ENCODE data around the gene SLC25A26. TPM values are rescaled to one million over a fixed set of nuclear protein-coding genes. Genes with fewer than 3 reads are reported as not detected.

SLC25A26 gene
- total and polyA plus RNA-seq, 2 experiments from 2014 or later: 19.8 to 25.7 TPM

- Histone ChIP-seq H3K27me3 (no peaks in the 10 kb centered on the region), H4K20me1 (ENCODE audit: insufficient read depth, poor library complexity, severe bottlenecking) (no peaks in the 10 kb centered on the region), H3K9me3 (ENCODE audit: low read depth) (no peaks in the 10 kb centered on the region), H3K79me2 (no peaks in the 10 kb centered on the region), H3K9me2 (replicated peaks; ENCODE audit: insufficient read depth) (no peaks in the 10 kb centered on the region), H3K4me2 (no peak overlapping the region), H3K4me1 (ENCODE audit: insufficient read depth) (no peaks in the 10 kb centered on the region), H2AFZ (no peak overlapping the region), H3K4me3 (no peak overlapping the region), H3K36me3 (replicated peaks; ENCODE audit: insufficient read depth, low read depth) (no peaks in the 10 kb centered on the region), H3K27ac (no peak overlapping the region)
- 91% methylated on average over 8 of the region's 8 CpGs for WGBS (ENCODE audit: low lambda C conversion rate, missing lambda C conversion rate)
- DNase-seq (ENCODE audit: low spot score): no peak
- TF ChIP-seq EZH2phosphoT487 (IDR thresholded peaks at IDR 0.05; ENCODE audit: low read depth, severe bottlenecking, unreplicated experiment) (no peak), EZH2 (IDR thresholded peaks at IDR 0.05; ENCODE audit: borderline replicate concordance) (no peak), CTCF (IDR thresholded peaks at IDR 0.05; ENCODE audit: poor library complexity) (no peak)
Observed at GRCh38 chr3:66394753-66395249, 174.0 kb downstream of the SLC25A26 start.

GRCh38 chr3:66395635-66396034 lies 174.8 kb downstream of the SLC25A26 start:
- H3K79me2 ChIP-seq: no peaks in the 10 kb centered on the region
- no peaks in the 10 kb centered on the region for H3K27me3 ChIP-seq
- peaks cover under 1% of the 10 kb centered on the region for H3K4me1 ChIP-seq (ENCODE audit: insufficient read depth)
- no peak overlapping the region for H3K4me3 ChIP-seq
- DNase-seq (ENCODE audit: low spot score): no peak
- H3K27ac ChIP-seq: no peak overlapping the region
- 96% methylated on average over 10 of the region's 10 CpGs for WGBS (ENCODE audit: low lambda C conversion rate, missing lambda C conversion rate)
- no peaks in the 10 kb centered on the region for H4K20me1 ChIP-seq (ENCODE audit: insufficient read depth, poor library complexity, severe bottlenecking)
- no peaks in the 10 kb centered on the region for H3K36me3 ChIP-seq (replicated peaks; ENCODE audit: insufficient read depth, low read depth)
- TF ChIP-seq EZH2phosphoT487 (IDR thresholded peaks at IDR 0.05; ENCODE audit: low read depth, severe bottlenecking, unreplicated experiment): no peak
- no peaks in the 10 kb centered on the region for H3K9me2 ChIP-seq (replicated peaks; ENCODE audit: insufficient read depth)
- no peaks in the 10 kb centered on the region for H3K9me3 ChIP-seq (ENCODE audit: low read depth)
- H2AFZ ChIP-seq: no peak overlapping the region
- no peak overlapping the region for H3K4me2 ChIP-seq

GRCh38 chr3:66396161-66396760 lies 175.5 kb downstream of the SLC25A26 start:
- peaks cover 6% of the 10 kb centered on the region for H3K4me1 ChIP-seq (ENCODE audit: insufficient read depth)
- H3K36me3 ChIP-seq (replicated peaks; ENCODE audit: insufficient read depth, low read depth): no peaks in the 10 kb centered on the region
- no peak overlapping the region for H3K4me2 ChIP-seq
- H3K79me2 ChIP-seq: no peaks in the 10 kb centered on the region
- H3K27me3 ChIP-seq: no peaks in the 10 kb centered on the region
- TF ChIP-seq EZH2 (IDR thresholded peaks at IDR 0.05; ENCODE audit: borderline replicate concordance): no peak
- no peak for TF ChIP-seq CTCF (IDR thresholded peaks at IDR 0.05; ENCODE audit: poor library complexity)
- no peak for TF ChIP-seq EZH2phosphoT487 (IDR thresholded peaks at IDR 0.05; ENCODE audit: low read depth, severe bottlenecking, unreplicated experiment)
- H2AFZ ChIP-seq: no peak overlapping the region
- WGBS (ENCODE audit: low lambda C conversion rate, missing lambda C conversion rate): 97% methylated on average over 13 of the region's 13 CpGs
- DNase-seq (ENCODE audit: low spot score): no peak
- H4K20me1 ChIP-seq (ENCODE audit: insufficient read depth, poor library complexity, severe bottlenecking): no peaks in the 10 kb centered on the region
- no peak overlapping the region for H3K27ac ChIP-seq
- no peaks in the 10 kb centered on the region for H3K9me2 ChIP-seq (replicated peaks; ENCODE audit: insufficient read depth)
- H3K9me3 ChIP-seq (ENCODE audit: low read depth): no peaks in the 10 kb centered on the region
- no peak overlapping the region for H3K4me3 ChIP-seq

- no peak for DNase-seq (ENCODE audit: low spot score)
- Histone ChIP-seq H3K36me3 (replicated peaks; ENCODE audit: insufficient read depth, low read depth) (no peaks in the 10 kb centered on the region), H3K27me3 (no peaks in the 10 kb centered on the region), H2AFZ (no peak overlapping the region), H3K27ac (no peak overlapping the region), H4K20me1 (ENCODE audit: insufficient read depth, poor library complexity, severe bottlenecking) (no peaks in the 10 kb centered on the region), H3K4me3 (no peak overlapping the region), H3K4me1 (ENCODE audit: insufficient read depth) (peaks cover 6% of the 10 kb centered on the region), H3K4me2 (no peak overlapping the region), H3K9me2 (replicated peaks; ENCODE audit: insufficient read depth) (no peaks in the 10 kb centered on the region), H3K79me2 (no peaks in the 10 kb centered on the region), H3K9me3 (ENCODE audit: low read depth) (no peaks in the 10 kb centered on the region)
- TF ChIP-seq EZH2 (IDR thresholded peaks at IDR 0.05; ENCODE audit: borderline replicate concordance) (no peak), CTCF (IDR thresholded peaks at IDR 0.05; ENCODE audit: poor library complexity) (no peak), EZH2phosphoT487 (IDR thresholded peaks at IDR 0.05; ENCODE audit: low read depth, severe bottlenecking, unreplicated experiment) (no peak)
- 93% methylated on average over 8 of the region's 9 CpGs for WGBS (ENCODE audit: low lambda C conversion rate, missing lambda C conversion rate)
Observed at GRCh38 chr3:66396888-66397287, 176.1 kb downstream of the SLC25A26 start.

Data from hepatocyte (in vitro differentiated cells).